H9 (cell line): ENCODE data around the gene BRSK1. TPM values are rescaled to one million over a fixed set of nuclear protein-coding genes. Genes with fewer than 3 reads are reported as not detected.

ENCODE experiments used
- DNase-seq: peaks from one replicate; pipeline ENCODE4 v3.0.0-alpha.2; 2017
- H2AFZ ChIP-seq: one replicate; pipeline ENCODE4 v1.6.1; 2013; ENCODE audit warnings: mild to moderate bottlenecking, low read length, control low read depth, moderate library complexity
- H2AK5ac ChIP-seq: 2 replicates; pipeline ENCODE4 v1.6.1; 2013; ENCODE audit warnings: low read length, control low read depth, mixed read lengths; ENCODE audit not compliant: insufficient read length
- H2BK120ac ChIP-seq: one replicate; pipeline ENCODE4 v1.6.1; 2013; ENCODE audit warnings: low read depth, mild to moderate bottlenecking, low read length, control low read depth, inconsistent platforms; ENCODE audit not compliant: poor library complexity, severe bottlenecking
- H2BK12ac ChIP-seq: 2 replicates; pipeline ENCODE4 v1.6.1; 2013; ENCODE audit warnings: low read length, control low read depth, mixed read lengths, low read depth; ENCODE audit not compliant: insufficient read length
- H2BK15ac ChIP-seq: 2 replicates; pipeline ENCODE4 v1.6.1; 2013; ENCODE audit warnings: low read depth, low read length, control low read depth
- H2BK20ac ChIP-seq: one replicate; pipeline ENCODE4 v1.6.1; 2013; ENCODE audit warnings: low read depth, mild to moderate bottlenecking, low read length, control low read depth, inconsistent platforms; ENCODE audit not compliant: poor library complexity, severe bottlenecking
- H2BK5ac ChIP-seq: 2 replicates; pipeline ENCODE4 v1.6.1; 2013; ENCODE audit warnings: low read length, control low read depth, mixed read lengths; ENCODE audit not compliant: insufficient read length
- H3K14ac ChIP-seq: 2 replicates; pipeline ENCODE4 v1.6.1; 2013; ENCODE audit warnings: low read length, control low read depth; ENCODE audit not compliant: insufficient read depth
- H3K18ac ChIP-seq: 2 replicates; pipeline ENCODE4 v1.6.1; 2013; ENCODE audit warnings: low read depth, mild to moderate bottlenecking, mixed read lengths, low read length, control low read depth; ENCODE audit not compliant: insufficient read length
- H3K23ac ChIP-seq: 2 replicates; pipeline ENCODE4 v1.6.1; 2013; ENCODE audit warnings: low read length, control low read depth, mixed read lengths, low read depth; ENCODE audit not compliant: insufficient read length
- H3K23me2 ChIP-seq: 2 replicates; pipeline ENCODE4 v1.6.1; 2013; ENCODE audit warnings: low read depth, mild to moderate bottlenecking, mixed read lengths, low read length, control low read depth; ENCODE audit not compliant: insufficient read length, poor library complexity, severe bottlenecking
- H3K27ac ChIP-seq: 2 replicates; pipeline ENCODE4 v1.5.1; 2013; ENCODE audit warnings: low read length, control low read depth, mixed read lengths, low read depth; ENCODE audit not compliant: insufficient read length
- H3K27me3 ChIP-seq: 2 replicates; pipeline ENCODE4 v1.6.1; 2013; ENCODE audit warnings: low read length, control low read depth, inconsistent platforms; ENCODE audit not compliant: insufficient read depth
- H3K4ac ChIP-seq: 2 replicates; pipeline ENCODE4 v1.6.1; 2013; ENCODE audit warnings: low read depth, mild to moderate bottlenecking, control low read depth, inconsistent platforms, low read length, moderate library complexity
- H3K4me1 ChIP-seq: 2 replicates; pipeline ENCODE4 v1.6.1; 2013; ENCODE audit warnings: low read length, control low read depth, inconsistent platforms; ENCODE audit not compliant: insufficient read depth
- H3K4me2 ChIP-seq: 2 replicates; pipeline ENCODE4 v1.6.1; 2013; ENCODE audit warnings: low read length, control low read depth, mixed read lengths; ENCODE audit not compliant: insufficient read length, insufficient read depth
- H3K56ac ChIP-seq: 2 replicates; pipeline ENCODE4 v1.6.1; 2013; ENCODE audit warnings: low read depth, mild to moderate bottlenecking, mixed read lengths, low read length, control low read depth; ENCODE audit not compliant: insufficient read length
- H3K79me1 ChIP-seq: 2 replicates; pipeline ENCODE4 v1.6.1; 2013; ENCODE audit warnings: low read depth, mild to moderate bottlenecking, moderate library complexity, low read length, control low read depth, inconsistent platforms; ENCODE audit not compliant: insufficient read depth, poor library complexity, severe bottlenecking
- H3K79me2 ChIP-seq: 2 replicates; pipeline ENCODE4 v1.6.1; 2013; ENCODE audit warnings: low read length, control low read depth, inconsistent platforms; ENCODE audit not compliant: insufficient read depth
- H3K9ac ChIP-seq: 2 replicates; pipeline ENCODE4 v1.6.1; 2013; ENCODE audit warnings: low read length, control low read depth, mixed read lengths; ENCODE audit not compliant: insufficient read length; ENCODE audit errors: extremely low read depth
- H3K9me3 ChIP-seq: one replicate; pipeline ENCODE4 v1.6.1; 2013; ENCODE audit warnings: low read depth, low read length, inconsistent platforms; ENCODE audit not compliant: control insufficient read depth
- H3T11ph ChIP-seq: one replicate; pipeline ENCODE4 v1.6.1; 2013; ENCODE audit warnings: mild to moderate bottlenecking, low read length, control low read depth, inconsistent platforms
- H4K20me1 ChIP-seq: one replicate; pipeline ENCODE4 v1.6.1; 2013; ENCODE audit not compliant: control insufficient read depth, insufficient read length, insufficient read depth
- H4K5ac ChIP-seq: 2 replicates; pipeline ENCODE4 v1.6.1; 2013; ENCODE audit warnings: low read depth, mild to moderate bottlenecking, mixed read lengths, low read length, control low read depth; ENCODE audit not compliant: insufficient read length
- H4K8ac ChIP-seq: replicated peaks from 2 replicates; pipeline ENCODE4 v1.6.1; 2013; ENCODE audit warnings: low read length, control low read depth, mixed read lengths, low read depth; ENCODE audit not compliant: insufficient read length
- H4K91ac ChIP-seq: 2 replicates; pipeline ENCODE4 v1.6.1; 2013; ENCODE audit warnings: low read depth, mild to moderate bottlenecking, moderate library complexity, mixed read lengths, low read length, control low read depth; ENCODE audit not compliant: insufficient read length
- H3K27ac Mint-ChIP-seq, 3 experiments: 2 replicates in 2 of 3; 3 replicates in 1 of 3; pipeline ENCODE4 v1.8.0; 2020 to 2021; ENCODE audit warnings: mixed read lengths in 3 of 3, mild to moderate bottlenecking in 1 of 3, moderate library complexity in 1 of 3
- H3K27me3 Mint-ChIP-seq: 2 replicates; pipeline ENCODE4 v1.8.0; 2021; ENCODE audit warnings: low read depth, mild to moderate bottlenecking, moderate library complexity, mixed read lengths
- H3K36me3 Mint-ChIP-seq, 3 experiments: 2 replicates in 2 of 3; 3 replicates in 1 of 3; pipeline ENCODE4 v1.8.0; 2020 to 2021; ENCODE audit warnings: low read depth in 3 of 3, mixed read lengths in 3 of 3; ENCODE audit not compliant: insufficient read depth in 1 of 3
- H3K4me1 Mint-ChIP-seq, 2 experiments: 2 replicates each; pipeline ENCODE4 v1.8.0; 2020; ENCODE audit warnings: mixed read lengths in 2 of 2
- H3K4me3 Mint-ChIP-seq, 2 experiments: 2 replicates in 1 of 2; 3 replicates in 1 of 2; pipeline ENCODE4 v1.8.0; 2020 to 2021; ENCODE audit warnings: mild to moderate bottlenecking in 2 of 2, mixed read lengths in 2 of 2, moderate library complexity in 1 of 2
- H3K9me3 Mint-ChIP-seq, 2 experiments: 2 replicates in 1 of 2; 3 replicates in 1 of 2; pipeline ENCODE4 v1.8.0; 2020; ENCODE audit warnings: mild to moderate bottlenecking in 2 of 2, mixed read lengths in 2 of 2, moderate library complexity in 1 of 2
- CTCF ChIP-seq: fragments of 200-600 bp; sonication (generic); conservative IDR thresholded peaks from 3 replicates; pipeline ENCODE4 v1.8.0; 2021; ENCODE audit warnings: antibody characterized with exemption, mild to moderate bottlenecking
- WGBS: extraction: QIAGEN DNeasy Blood & Tissue Kit; methylation state at CpG from one replicate; pipeline ENCODE4 v1.1.7; 2013; ENCODE audit warnings: missing lambda C conversion rate, low lambda C conversion rate, mixed read lengths; ENCODE audit not compliant: insufficient read length; ENCODE audit errors: extremely low coverage; 5-methylcytosine and 5-hydroxymethylcytosine counted together
- long read RNA-seq: library from polyadenylated mRNA; unstranded; transcript quantifications from one replicate; pipeline ENCODE4 v2.0.0, GENCODE V29; 2020
- total RNA-seq: library from RNA; stranded (reverse); gene quantifications from 2 replicates; pipeline ENCODE4 v1.2.1, GENCODE V29; 2021

The BRSK1 gene
- total RNA-seq, result 43.5 and 47.0 TPM in 2 replicates
- long read RNA-seq, partial matches to known transcripts, result 1 of 1 reads
- long read RNA-seq, other reads (novel, unspliced or antisense), result 0 of 1 reads

GRCh38 chr19:55283548-55284377, at the start of gene BRSK1:
TSS of gene BRSK1 (plus strand) at chr19:55283997. CDS start at chr19:55284443, 446 bp downstream.
- no peak for TF ChIP-seq CTCF
- Histone ChIP-seq H2BK20ac (no peak within 1 kb of the TSS), H3K27ac (no peak within 1 kb of the TSS), H3K23ac (no peak within 1 kb of the TSS), H3K79me1 (no peaks in the 10 kb centered on the region), H3K14ac (no peak within 1 kb of the TSS), H2BK120ac (no peak within 1 kb of the TSS), H3K4me1 (no peaks in the 10 kb centered on the region; the same call in 1 of the 2 replicates), H2AK5ac (no peak within 1 kb of the TSS), H2BK15ac (no peak within 1 kb of the TSS), H2BK5ac (no peak within 1 kb of the TSS), H3K4me2 (peak within 1 kb of the TSS; percentile 71), H3K56ac (no peak within 1 kb of the TSS), H2AFZ (no peak within 1 kb of the TSS), H3K23me2 (peaks cover 11% of the 10 kb centered on the region), H3K27me3 (no peaks in the 10 kb centered on the region), H4K8ac (no peak within 1 kb of the TSS), H3K4ac (no peak within 1 kb of the TSS; the same call in 1 of the 2 replicates), H3K79me2 (no peaks in the 10 kb centered on the region), H3K9me3 (no peaks in the 10 kb centered on the region), H3K18ac (no peak within 1 kb of the TSS), H4K5ac (no peak within 1 kb of the TSS), H4K91ac (no peak within 1 kb of the TSS), H3K9ac (no peak within 1 kb of the TSS), H4K20me1 (no peaks in the 10 kb centered on the region), H2BK12ac (no peak within 1 kb of the TSS), H3T11ph (no peak within 1 kb of the TSS)
- WGBS, result no CpG with 5 or more reads among the region's 44 CpGs
- DNase-seq, result peak; percentile 89
- peaks cover 0 to 14% (median 7%) of the 10 kb centered on the region in 3 experiments; a peak in 5 of 7 replicates for H3K36me3 Mint-ChIP-seq
- H3K4me3 Mint-ChIP-seq, result peak within 1 kb of the TSS; percentile 72 to 84
- H3K27me3 Mint-ChIP-seq, result no peaks in the 10 kb centered on the region; the same call in 1 of the 2 replicates
- H3K27ac Mint-ChIP-seq, result peak within 1 kb of the TSS in 2 of 3 experiments; percentile 40 to 80; a peak in 2 of 7 replicates
- H3K9me3 Mint-ChIP-seq, result no peaks in the 10 kb centered on the region; a peak in 1 of 5 replicates
- peaks cover 20 to 31% of the 10 kb centered on the region in 2 experiments for H3K4me1 Mint-ChIP-seq
